ENCODE measurements around the gene MZT1. TPM values are rescaled to one million over a fixed set of nuclear protein-coding genes. Genes with fewer than 3 reads are reported as not detected.

MZT1 gene
- total RNA-seq, 4 donors from 2014 or later: 3.8 to 4.3 TPM; not detected in 2

DNA sequence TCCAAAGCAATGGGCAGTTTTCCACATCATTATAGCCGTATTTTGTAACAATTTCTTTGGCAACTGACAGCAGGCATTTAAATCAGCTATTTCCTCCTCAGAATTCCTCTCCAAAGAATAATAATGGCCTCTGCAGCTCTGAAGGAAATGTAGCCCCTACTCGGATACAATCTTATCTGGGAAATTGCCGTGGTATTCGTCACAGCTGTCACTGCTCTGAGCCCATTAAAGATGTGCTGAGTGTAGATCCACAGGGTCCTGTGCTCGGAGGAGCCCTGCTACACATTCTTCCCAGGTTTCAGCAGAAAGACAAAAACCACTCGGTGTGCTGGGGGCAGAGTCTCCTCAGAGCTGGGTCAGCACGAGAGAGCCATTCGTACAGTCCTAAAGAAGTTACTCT is 33.1 kb downstream of the MZT1 start:
- TF ChIP-seq, protein P1, sequence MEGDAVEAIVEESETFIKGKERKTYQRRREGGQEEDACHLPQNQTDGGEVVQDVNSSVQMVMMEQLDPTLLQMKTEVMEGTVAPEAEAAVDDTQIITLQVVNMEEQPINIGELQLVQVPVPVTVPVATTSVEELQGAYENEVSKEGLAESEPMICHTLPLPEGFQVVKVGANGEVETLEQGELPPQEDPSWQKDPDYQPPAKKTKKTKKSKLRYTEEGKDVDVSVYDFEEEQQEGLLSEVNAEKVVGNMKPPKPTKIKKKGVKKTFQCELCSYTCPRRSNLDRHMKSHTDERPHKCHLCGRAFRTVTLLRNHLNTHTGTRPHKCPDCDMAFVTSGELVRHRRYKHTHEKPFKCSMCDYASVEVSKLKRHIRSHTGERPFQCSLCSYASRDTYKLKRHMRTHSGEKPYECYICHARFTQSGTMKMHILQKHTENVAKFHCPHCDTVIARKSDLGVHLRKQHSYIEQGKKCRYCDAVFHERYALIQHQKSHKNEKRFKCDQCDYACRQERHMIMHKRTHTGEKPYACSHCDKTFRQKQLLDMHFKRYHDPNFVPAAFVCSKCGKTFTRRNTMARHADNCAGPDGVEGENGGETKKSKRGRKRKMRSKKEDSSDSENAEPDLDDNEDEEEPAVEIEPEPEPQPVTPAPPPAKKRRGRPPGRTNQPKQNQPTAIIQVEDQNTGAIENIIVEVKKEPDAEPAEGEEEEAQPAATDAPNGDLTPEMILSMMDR (IDR thresholded peaks at IDR 0.05): no peak
- TF ChIP-seq POLR2A (IDR thresholded peaks at IDR 0.05) (no peak), POLR2AphosphoS5 (IDR thresholded peaks at IDR 0.05) (no peak), EP300 (IDR thresholded peaks at IDR 0.05; ENCODE audit: low read depth) (no peak)
- no peak for DNase-seq
- H3K27me3 ChIP-seq: no peaks in the 10 kb centered on the region
- no peaks in the 10 kb centered on the region for H3K36me3 ChIP-seq
- 72 to 75% methylated on average over 4 to 8 of the region's 8 CpGs for WGBS, 2 donors (ENCODE audit: low coverage in 1 of 2)
- H3K9me3 ChIP-seq: no peaks in the 10 kb centered on the region
- no peak overlapping the region for H3K4me3 ChIP-seq
- in situ Hi-C loops (cut with MboI; ENCODE audit: low pct_ligation_motif_present in 1 of 4, low pct_unique_long_range_greater_than_20kb in 1 of 4, low sequenced_read_pairs in 3 of 4) (no loop called here), intact Hi-C loops (cut with DNase I; ENCODE audit: low total_unique reads) (no loop called here)
- no peaks in the 10 kb centered on the region for H3K4me1 ChIP-seq
- no peak overlapping the region for H3K27ac ChIP-seq

GRCh38 chr13:72693832-72694231 is 33.6 kb downstream of the MZT1 start:
- WGBS, 2 donors (ENCODE audit: low coverage in 1 of 2): 77 to 78% methylated on average over 5 of the region's 5 CpGs
- Histone ChIP-seq H3K9me3 (no peaks in the 10 kb centered on the region), H3K4me1 (no peaks in the 10 kb centered on the region), H3K36me3 (no peaks in the 10 kb centered on the region), H3K4me3 (no peak overlapping the region), H3K27me3 (no peaks in the 10 kb centered on the region), H3K27ac (no peak overlapping the region)
- intact Hi-C loops (cut with DNase I; ENCODE audit: low total_unique reads) (no loop called here), in situ Hi-C loops (cut with MboI; ENCODE audit: low pct_ligation_motif_present in 1 of 4, low pct_unique_long_range_greater_than_20kb in 1 of 4, low sequenced_read_pairs in 3 of 4) (no loop called here)
- no peak for TF ChIP-seq EP300 (IDR thresholded peaks at IDR 0.05; ENCODE audit: low read depth)
- no peak for TF ChIP-seq POLR2A (IDR thresholded peaks at IDR 0.05)
- TF ChIP-seq, protein P1 (IDR thresholded peaks at IDR 0.05): no peak
- no peak for DNase-seq

- H3K4me3 ChIP-seq: no peak overlapping the region
- intact Hi-C loops (cut with DNase I; ENCODE audit: low total_unique reads): no loop called here
- 69% methylated on average over 5 of the region's 5 CpGs; no CpG with 5 or more reads in 1 of the 2 donors for WGBS, 2 donors (ENCODE audit: low coverage in 1 of 2)
- no peak overlapping the region for H3K27ac ChIP-seq
- H3K4me1 ChIP-seq: no peaks in the 10 kb centered on the region
- no peaks in the 10 kb centered on the region for H3K9me3 ChIP-seq
- in situ Hi-C loops (cut with MboI; ENCODE audit: low pct_ligation_motif_present in 1 of 4, low pct_unique_long_range_greater_than_20kb in 1 of 4, low sequenced_read_pairs in 3 of 4): no loop called here
- no peaks in the 10 kb centered on the region for H3K27me3 ChIP-seq
- no peaks in the 10 kb centered on the region for H3K36me3 ChIP-seq
- no peak for DNase-seq
- TF ChIP-seq POLR2A (IDR thresholded peaks at IDR 0.05): no peak
- TF ChIP-seq EP300 (IDR thresholded peaks at IDR 0.05; ENCODE audit: low read depth): no peak
- TF ChIP-seq, protein P1 (IDR thresholded peaks at IDR 0.05): no peak
- no peak for TF ChIP-seq POLR2AphosphoS5 (IDR thresholded peaks at IDR 0.05)
These were observed 34.4 kb downstream of the MZT1 start for GRCh38 chr13:72692884-72693514.

DNA sequence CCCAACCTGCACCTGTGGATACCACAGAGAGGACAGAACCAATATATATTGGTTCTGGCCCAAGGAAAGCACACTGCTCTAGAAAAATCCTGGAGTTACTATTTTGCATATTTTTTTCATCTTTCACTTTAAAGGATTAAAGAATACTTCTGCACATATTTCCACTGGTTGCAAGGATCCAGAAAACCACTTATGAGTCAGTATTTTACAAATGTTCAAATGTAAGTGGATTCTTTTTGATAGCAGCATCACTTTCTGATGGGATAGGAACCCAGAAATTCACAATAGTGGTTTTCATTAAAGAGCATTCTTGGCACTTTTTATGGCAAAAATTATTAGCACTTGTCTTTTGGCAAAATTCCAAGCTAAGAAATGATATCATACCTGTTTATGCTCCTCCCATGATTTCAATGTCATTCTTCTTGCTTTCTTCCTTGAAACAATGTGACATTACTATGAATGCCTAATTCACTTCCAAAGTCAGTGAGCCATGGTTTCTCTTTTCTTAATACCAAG is 38.2 kb downstream of the MZT1 start:
- no peaks in the 10 kb centered on the region for H3K36me3 ChIP-seq
- no peak overlapping the region for H3K4me3 ChIP-seq
- DNase-seq: no peak
- TF ChIP-seq POLR2AphosphoS5 (IDR thresholded peaks at IDR 0.05) (no peak), EP300 (IDR thresholded peaks at IDR 0.05; ENCODE audit: low read depth) (no peak), POLR2A (IDR thresholded peaks at IDR 0.05) (no peak)
- TF ChIP-seq, protein P1 (IDR thresholded peaks at IDR 0.05): no peak
- intact Hi-C loops (cut with DNase I; ENCODE audit: low total_unique reads) (no loop called here), in situ Hi-C loops (cut with MboI; ENCODE audit: low pct_ligation_motif_present in 1 of 4, low pct_unique_long_range_greater_than_20kb in 1 of 4, low sequenced_read_pairs in 3 of 4) (no loop called here)
- no peak overlapping the region for H3K27ac ChIP-seq
- H3K4me1 ChIP-seq: no peaks in the 10 kb centered on the region
- no peaks in the 10 kb centered on the region for H3K27me3 ChIP-seq
- no peaks in the 10 kb centered on the region for H3K9me3 ChIP-seq

Measured in transverse colon (tissue), 4 donors.